GM12878 (cell line): Measurements from ENCODE around the gene KLF11. TPM values are rescaled to one million over a fixed set of nuclear protein-coding genes. Genes with fewer than 3 reads are reported as not detected.

Experiments used
- ATAC-seq: fragments of 200-7000 bp; cut with Tn5 transposase; 3 replicates; pipeline ENCODE4 v1.9.1; 2020; ENCODE audit warnings: mild to moderate bottlenecking, moderate library complexity
- BruUV-seq: library from RNA; stranded (reverse); fragments of 400-500 nt; replicated peaks from 2 replicates; lab custom pipeline; 2021; lab: Mats Ljungman, UMichigan
- CTCF ChIA-PET: fragments of 300-600 bp; sonication (Branson Sonifier 250); formaldehyde crosslinking; extraction: SDS; loops from one replicate; lab custom pipeline; 2021; ENCODE audit warnings: inconsistent platforms; lab: Yijun Ruan, JAX
- POLR2A ChIA-PET: fragments of 350-600 bp; formaldehyde crosslinking; extraction: SDS; loops from one replicate; lab custom pipeline; 2021; ENCODE audit warnings: inconsistent platforms; lab: Charles Lee
- RAD21 ChIA-PET: fragments of 300-600 bp; sonication (Branson Sonifier 250); formaldehyde crosslinking; loops from one replicate; lab custom pipeline; 2023; ENCODE audit warnings: antibody characterized with exemption; ENCODE audit not compliant: unreplicated experiment; lab: Charles Lee
- SMC1A ChIA-PET: fragments of 300-600 bp; sonication (Branson Sonifier 250); formaldehyde crosslinking; loops from one replicate; lab custom pipeline; 2023; ENCODE audit not compliant: unreplicated experiment, uncharacterized antibody; lab: Charles Lee
- DNase-seq: peaks from one replicate; pipeline ENCODE4 v3.0.0-alpha.2; 2011; ENCODE audit warnings: low read depth, low spot score
- FAIRE-seq: peaks from 3 replicates; lab custom pipeline; 2011; peaks lifted over from hg19 to GRCh38; lab: Jason Lieb, UNC
- H2AFZ ChIP-seq: 2 replicates; pipeline ENCODE4 v1.6.0; 2011; ENCODE audit warnings: low read depth, low read length, control low read depth; ENCODE audit not compliant: control insufficient read depth
- H3K27ac ChIP-seq: 2 replicates; pipeline ENCODE4 v1.5.1; 2011; ENCODE audit warnings: control low read depth; ENCODE audit not compliant: control insufficient read depth, insufficient read depth
- H3K27me3 ChIP-seq, 2 experiments: replicated peaks in 1 of 2; 2 replicates each; pipeline versions ENCODE4 v1.6.0 to v1.6.1; 2011; ENCODE audit warnings: low read length in 1 of 2; ENCODE audit not compliant: control insufficient read depth in 2 of 2, insufficient read depth in 2 of 2
- H3K36me3 ChIP-seq, 2 experiments: 2 replicates each; pipeline ENCODE4 v1.5.1; 2011; ENCODE audit warnings: low read length in 1 of 2; ENCODE audit not compliant: control insufficient read depth in 2 of 2, insufficient read depth in 2 of 2
- H3K4me1 ChIP-seq: 2 replicates; pipeline ENCODE4 v1.6.1; 2011; ENCODE audit warnings: mild to moderate bottlenecking, low read length, moderate library complexity, mixed read lengths; ENCODE audit not compliant: control insufficient read depth, insufficient read depth
- H3K4me2 ChIP-seq: 2 replicates; pipeline ENCODE4 v1.6.0; 2011; ENCODE audit warnings: control low read depth; ENCODE audit not compliant: control insufficient read depth, insufficient read depth
- H3K4me3 ChIP-seq: fragments of 200-600 bp; sonication (generic); 2 replicates; pipeline ENCODE4 v1.5.1; 2016
- H3K79me2 ChIP-seq: 2 replicates; pipeline ENCODE4 v1.6.0; 2011; ENCODE audit warnings: low read length; ENCODE audit not compliant: control insufficient read depth, insufficient read depth
- H3K9ac ChIP-seq: 2 replicates; pipeline ENCODE4 v1.8.0; 2011; ENCODE audit warnings: low read length, control low read depth, mixed read lengths; ENCODE audit not compliant: control insufficient read depth, insufficient read depth
- H3K9me3 ChIP-seq: replicated peaks from 3 replicates; pipeline ENCODE4 v1.5.1; 2011; ENCODE audit warnings: mild to moderate bottlenecking, low read length; ENCODE audit not compliant: control insufficient read depth, insufficient read depth
- H4K20me1 ChIP-seq: 2 replicates; pipeline ENCODE4 v1.6.0; 2011; ENCODE audit not compliant: control insufficient read depth, insufficient read depth
- CREM ChIP-seq: IDR thresholded peaks from 2 replicates; pipeline ENCODE4 v1.6.1; 2014; ENCODE audit warnings: antibody characterized with exemption, low read depth
- FOXM1 ChIP-seq: IDR thresholded peaks from 2 replicates; pipeline ENCODE4 v1.6.1; 2012; ENCODE audit warnings: low read depth, mild to moderate bottlenecking, inconsistent platforms, low read length, moderate library complexity
- MTA3 ChIP-seq: IDR thresholded peaks from 2 replicates; pipeline ENCODE4 v1.6.1; 2012; ENCODE audit warnings: low read length, inconsistent platforms, borderline replicate concordance
- MYC ChIP-seq: IDR thresholded peaks from 2 replicates; pipeline ENCODE4 v1.6.1; 2011; ENCODE audit warnings: mild to moderate bottlenecking, low read length, moderate library complexity, inconsistent platforms; ENCODE audit not compliant: insufficient read depth, insufficient replicate concordance, insufficient read length, severe bottlenecking
- RBBP5 ChIP-seq: fragments of 200-600 bp; sonication (generic); conservative IDR thresholded peaks from 2 replicates; pipeline ENCODE4 v1.6.1; 2016
- TCF7 ChIP-seq: IDR thresholded peaks from 2 replicates; pipeline ENCODE4 v1.6.1; 2014; ENCODE audit warnings: antibody characterized with exemption, borderline replicate concordance
- YBX1 ChIP-seq: fragments of 450-650 bp; IDR thresholded peaks from 2 replicates; pipeline ENCODE4 v1.6.1; 2016; ENCODE audit warnings: antibody characterized with exemption
- WGBS: methylation state at CpG from one replicate; pipeline ENCODE4 v1.1.6; 2016; ENCODE audit warnings: low lambda C conversion rate; ENCODE audit not compliant: insufficient replicate concordance, insufficient coverage; ENCODE audit errors: missing lambda C conversion rate; 5-methylcytosine and 5-hydroxymethylcytosine counted together
- in situ Hi-C: fragments of 300-500 bp; cut with MboI; formaldehyde crosslinking; loops from 9 replicates; pipeline ENCODE4 v1.14.3; 2018; ENCODE audit warnings: mixed read lengths
- intact Hi-C: fragments of 100-400 bp; cut with micrococcal nuclease; formaldehyde crosslinking; loops from one replicate; pipeline ENCODE4 v1.14.2; 2022; ENCODE audit not compliant: unreplicated experiment
- polyA plus RNA-seq, 11 experiments: library from polyadenylated mRNA; depleted of rRNA in 4 of 11; unstranded in 6 of 11; stranded (reverse) in 5 of 11; fragments of >200 nt; fragmentation: Nextera tagmentation in 4 of 11; fragmentation: Illumina TruSeq in 1 of 11; extraction: Ambion mirVana in 4 of 11; extraction: Trizol in 1 of 11; gene quantifications; 1 replicate in 1 of 11; 2 replicates in 10 of 11; pipeline versions ENCODE4 v1.2.1 to v1.2.3, GENCODE V29; 2011 to 2016; ENCODE audit warnings: inconsistent platforms in 2 of 11, missing spikeins in 2 of 11, low read depth in 1 of 11
- total RNA-seq, 4 experiments: library from RNA; depleted of rRNA in 3 of 4; stranded (reverse); fragments of >200 nt in 3 of 4; fragmentation: Illumina TruSeq in 1 of 4; extraction: Trizol in 1 of 4; gene quantifications; 2 replicates each; pipeline versions ENCODE4 v1.2.1 to v1.2.3, GENCODE V29; 2013 to 2021
- TF ChIP-seq, protein P1 (sequence below): IDR thresholded peaks from 2 replicates; pipeline ENCODE4 v1.6.1; 2011; ENCODE audit warnings: low read depth, low read length, improper control_type of control experiment, borderline replicate concordance
- TF ChIP-seq, protein P2 (sequence below): fragments of 150-350 bp; IDR thresholded peaks from 2 replicates; pipeline ENCODE4 v1.6.1; 2014; ENCODE audit warnings: mild to moderate bottlenecking, low read depth, low read length
- TF ChIP-seq, protein P3 (sequence below): fragments of 150-350 bp; IDR thresholded peaks from 2 replicates; pipeline ENCODE4 v1.6.1; 2016; ENCODE audit warnings: low read depth, low read length

KLF11 gene
- total and polyA plus RNA-seq, 10 of the 15 experiments (the other 5 are each of a cell fraction or from before 2014, with no cell fraction given): 0.03 to 0.54 (median 0.14) TPM; not detected in 1

DNA sequence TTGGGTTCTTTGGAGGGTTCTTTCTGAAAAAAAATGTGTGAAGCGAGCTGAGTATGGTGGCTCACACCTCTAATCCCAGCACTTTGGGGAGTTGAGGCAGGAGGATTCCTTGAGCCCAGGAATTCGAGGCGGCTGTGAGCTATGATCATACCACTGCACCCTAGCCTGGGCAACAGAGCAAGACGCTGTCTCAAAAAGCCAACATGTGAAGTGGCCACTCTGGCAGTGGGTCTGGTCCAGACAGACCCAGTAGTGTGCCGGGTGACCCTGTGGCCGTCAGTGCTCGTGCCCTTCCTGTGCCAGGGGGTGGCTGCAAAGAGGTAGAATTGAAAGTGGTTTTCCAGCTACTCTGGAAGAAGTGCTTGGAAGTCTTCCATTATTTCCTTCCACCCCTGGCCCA is 11.6 kb downstream of the KLF11 start:
- 62% methylated on average over 7 of the region's 7 CpGs for WGBS
- SMC1A ChIA-PET: no interaction called here
- BruUV-seq: no TSS peak
- Histone ChIP-seq H3K9ac (no peak overlapping the region), H4K20me1 (no peaks in the 10 kb centered on the region), H3K4me1 (no peaks in the 10 kb centered on the region), H3K9me3 (no peaks in the 10 kb centered on the region), H3K36me3 (no peaks in the 10 kb centered on the region), H3K27me3 (no peaks in the 10 kb centered on the region; a peak in 1 of 4 replicates), H3K27ac (no peak overlapping the region), H3K4me3 (no peak overlapping the region), H3K4me2 (no peak overlapping the region), H3K79me2 (no peaks in the 10 kb centered on the region), H2AFZ (no peak overlapping the region)
- CTCF ChIA-PET: interaction anchor here (10.0 kb wide), 1 partner anchor 70 kb away, joined by 164 read pairs; no protein-coding TSS in a partner anchor
- POLR2A ChIA-PET: no interaction called here
- RAD21 ChIA-PET: no interaction called here
- ATAC-seq (no peak), FAIRE-seq (no peak), DNase-seq (no peak)
- intact Hi-C loops (no loop called here), in situ Hi-C loops (no loop called here)
- TF ChIP-seq YBX1 (no peak), MYC (no peak), CREM (no peak), MTA3 (no peak), RBBP5 (no peak), TCF7 (no peak), FOXM1 (no peak)
- TF ChIP-seq, protein P1, sequence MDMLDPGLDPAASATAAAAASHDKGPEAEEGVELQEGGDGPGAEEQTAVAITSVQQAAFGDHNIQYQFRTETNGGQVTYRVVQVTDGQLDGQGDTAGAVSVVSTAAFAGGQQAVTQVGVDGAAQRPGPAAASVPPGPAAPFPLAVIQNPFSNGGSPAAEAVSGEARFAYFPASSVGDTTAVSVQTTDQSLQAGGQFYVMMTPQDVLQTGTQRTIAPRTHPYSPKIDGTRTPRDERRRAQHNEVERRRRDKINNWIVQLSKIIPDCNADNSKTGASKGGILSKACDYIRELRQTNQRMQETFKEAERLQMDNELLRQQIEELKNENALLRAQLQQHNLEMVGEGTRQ: no peak
- TF ChIP-seq, protein P2, sequence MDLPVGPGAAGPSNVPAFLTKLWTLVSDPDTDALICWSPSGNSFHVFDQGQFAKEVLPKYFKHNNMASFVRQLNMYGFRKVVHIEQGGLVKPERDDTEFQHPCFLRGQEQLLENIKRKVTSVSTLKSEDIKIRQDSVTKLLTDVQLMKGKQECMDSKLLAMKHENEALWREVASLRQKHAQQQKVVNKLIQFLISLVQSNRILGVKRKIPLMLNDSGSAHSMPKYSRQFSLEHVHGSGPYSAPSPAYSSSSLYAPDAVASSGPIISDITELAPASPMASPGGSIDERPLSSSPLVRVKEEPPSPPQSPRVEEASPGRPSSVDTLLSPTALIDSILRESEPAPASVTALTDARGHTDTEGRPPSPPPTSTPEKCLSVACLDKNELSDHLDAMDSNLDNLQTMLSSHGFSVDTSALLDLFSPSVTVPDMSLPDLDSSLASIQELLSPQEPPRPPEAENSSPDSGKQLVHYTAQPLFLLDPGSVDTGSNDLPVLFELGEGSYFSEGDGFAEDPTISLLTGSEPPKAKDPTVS: no peak
- TF ChIP-seq, protein P3, sequence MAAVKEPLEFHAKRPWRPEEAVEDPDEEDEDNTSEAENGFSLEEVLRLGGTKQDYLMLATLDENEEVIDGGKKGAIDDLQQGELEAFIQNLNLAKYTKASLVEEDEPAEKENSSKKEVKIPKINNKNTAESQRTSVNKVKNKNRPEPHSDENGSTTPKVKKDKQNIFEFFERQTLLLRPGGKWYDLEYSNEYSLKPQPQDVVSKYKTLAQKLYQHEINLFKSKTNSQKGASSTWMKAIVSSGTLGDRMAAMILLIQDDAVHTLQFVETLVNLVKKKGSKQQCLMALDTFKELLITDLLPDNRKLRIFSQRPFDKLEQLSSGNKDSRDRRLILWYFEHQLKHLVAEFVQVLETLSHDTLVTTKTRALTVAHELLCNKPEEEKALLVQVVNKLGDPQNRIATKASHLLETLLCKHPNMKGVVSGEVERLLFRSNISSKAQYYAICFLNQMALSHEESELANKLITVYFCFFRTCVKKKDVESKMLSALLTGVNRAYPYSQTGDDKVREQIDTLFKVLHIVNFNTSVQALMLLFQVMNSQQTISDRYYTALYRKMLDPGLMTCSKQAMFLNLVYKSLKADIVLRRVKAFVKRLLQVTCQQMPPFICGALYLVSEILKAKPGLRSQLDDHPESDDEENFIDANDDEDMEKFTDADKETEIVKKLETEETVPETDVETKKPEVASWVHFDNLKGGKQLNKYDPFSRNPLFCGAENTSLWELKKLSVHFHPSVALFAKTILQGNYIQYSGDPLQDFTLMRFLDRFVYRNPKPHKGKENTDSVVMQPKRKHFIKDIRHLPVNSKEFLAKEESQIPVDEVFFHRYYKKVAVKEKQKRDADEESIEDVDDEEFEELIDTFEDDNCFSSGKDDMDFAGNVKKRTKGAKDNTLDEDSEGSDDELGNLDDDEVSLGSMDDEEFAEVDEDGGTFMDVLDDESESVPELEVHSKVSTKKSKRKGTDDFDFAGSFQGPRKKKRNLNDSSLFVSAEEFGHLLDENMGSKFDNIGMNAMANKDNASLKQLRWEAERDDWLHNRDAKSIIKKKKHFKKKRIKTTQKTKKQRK: no peak
